PC-3 (cell line): Measurements from ENCODE around the gene VAV3.

Experiments used
- CTCF ChIP-seq: fragments of 300-600 bp; sonication (generic); conservative IDR thresholded peaks from 2 replicates; pipeline ENCODE4 v1.5.1; 2017; ENCODE audit warnings: antibody characterized with exemption, low read depth, mild to moderate bottlenecking, low read length
- EZH2 ChIP-seq: fragments of 300-600 bp; sonication (generic); IDR thresholded peaks from one replicate; pipeline ENCODE4 v1.6.1; 2017; ENCODE audit warnings: antibody characterized with exemption, mild to moderate bottlenecking, low read length; ENCODE audit not compliant: unreplicated experiment

DNA sequence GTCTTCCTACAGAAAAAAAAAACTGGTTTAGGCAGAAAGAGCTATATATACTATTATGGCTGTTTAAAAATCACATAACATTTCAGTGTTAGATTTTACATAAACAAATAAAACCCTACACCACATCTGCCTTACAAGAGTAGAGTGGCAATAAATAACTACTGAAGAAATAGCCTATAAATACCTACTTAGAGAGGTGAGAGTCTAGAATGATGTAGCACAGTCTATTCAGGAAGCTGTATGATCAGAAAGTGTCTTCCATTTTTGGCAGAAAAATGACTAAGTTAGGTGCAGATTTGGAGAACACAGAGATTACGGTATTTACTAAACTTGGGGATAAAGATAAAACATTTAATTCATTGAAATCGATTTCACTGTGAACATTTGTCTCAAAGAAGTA lies 75.5 kb downstream of the VAV3 start:
- no peak for TF ChIP-seq CTCF
- TF ChIP-seq EZH2: no peak
